Mucosa of descending colon (tissue), 3 donors: ENCODE measurements around the gene NHS. TPM values are rescaled to one million over a fixed set of nuclear protein-coding genes. Genes with fewer than 3 reads are reported as not detected.

Source experiments
- ATAC-seq: fragments of 200-7000 bp; cut with Tn5 transposase; one replicate; pipeline ENCODE4 v1.9.1; 2020; ENCODE audit warnings: mild to moderate bottlenecking, moderate library complexity
- DNase-seq, 3 donors: peaks; one replicate each; pipeline ENCODE4 v3.0.0-alpha.2; 2020
- H3K36me3 ChIP-seq: fragments of 200-600 bp; one replicate; pipeline ENCODE4 v1.8.0; 2021; ENCODE audit warnings: low read depth, mild to moderate bottlenecking
- H3K4me1 ChIP-seq: fragments of 200-600 bp; one replicate; pipeline ENCODE4 v1.8.0; 2021; ENCODE audit warnings: low read depth, mild to moderate bottlenecking
- H3K4me3 ChIP-seq: fragments of 200-600 bp; one replicate; pipeline ENCODE4 v1.8.0; 2021; ENCODE audit warnings: mild to moderate bottlenecking
- H3K9me3 ChIP-seq: fragments of 200-600 bp; one replicate; pipeline ENCODE4 v1.8.0; 2021; ENCODE audit warnings: mild to moderate bottlenecking
- intact Hi-C, 2 donors: fragments of 100-400 bp; cut with DNase I in 1 of 2; cut with micrococcal nuclease in 1 of 2; formaldehyde crosslinking; loops; one replicate each; pipeline versions ENCODE4 v1.11.0 to v1.11.1; 2022; cut with DNase I, micrococcal nuclease
- total RNA-seq, 3 donors: library from RNA; stranded (reverse); fragmentation: NEBNext Ultra II Directional in 2 of 3; extraction: Animal tissue kit (Norgen Biotek cat#: 25700) in 2 of 3; gene quantifications; one replicate each; pipeline versions ENCODE4 v1.2.1 to v1.2.4, GENCODE V29; 2021 to 2023
- TF ChIP-seq, protein P1 (sequence below): fragments of 200-600 bp; IDR thresholded peaks from one replicate; pipeline ENCODE4 v1.8.0; 2022; ENCODE audit warnings: antibody characterized with exemption, mild to moderate bottlenecking
- donor health status: DM: no; HTN: no; CAD: no; lungs with moderate emphysema.
- donor health status: DM: no; HTN: no; CAD: no.
- donor health status: DM: no; HTN: yes; CAD: no.

The NHS gene
- total RNA-seq, 3 donors from 2014 or later = 1.8 to 11.7 (median 2.1) TPM

GRCh38 chrX:17580539-17581152 is 205.6 kb downstream of the NHS start:
- ATAC-seq (no peak), DNase-seq (no peak)
- no peaks in the 10 kb centered on the region for H3K9me3 ChIP-seq
- intact Hi-C loops = no loop called here
- no peak overlapping the region for H3K4me3 ChIP-seq
- no peaks in the 10 kb centered on the region for H3K36me3 ChIP-seq
- TF ChIP-seq, protein P1, sequence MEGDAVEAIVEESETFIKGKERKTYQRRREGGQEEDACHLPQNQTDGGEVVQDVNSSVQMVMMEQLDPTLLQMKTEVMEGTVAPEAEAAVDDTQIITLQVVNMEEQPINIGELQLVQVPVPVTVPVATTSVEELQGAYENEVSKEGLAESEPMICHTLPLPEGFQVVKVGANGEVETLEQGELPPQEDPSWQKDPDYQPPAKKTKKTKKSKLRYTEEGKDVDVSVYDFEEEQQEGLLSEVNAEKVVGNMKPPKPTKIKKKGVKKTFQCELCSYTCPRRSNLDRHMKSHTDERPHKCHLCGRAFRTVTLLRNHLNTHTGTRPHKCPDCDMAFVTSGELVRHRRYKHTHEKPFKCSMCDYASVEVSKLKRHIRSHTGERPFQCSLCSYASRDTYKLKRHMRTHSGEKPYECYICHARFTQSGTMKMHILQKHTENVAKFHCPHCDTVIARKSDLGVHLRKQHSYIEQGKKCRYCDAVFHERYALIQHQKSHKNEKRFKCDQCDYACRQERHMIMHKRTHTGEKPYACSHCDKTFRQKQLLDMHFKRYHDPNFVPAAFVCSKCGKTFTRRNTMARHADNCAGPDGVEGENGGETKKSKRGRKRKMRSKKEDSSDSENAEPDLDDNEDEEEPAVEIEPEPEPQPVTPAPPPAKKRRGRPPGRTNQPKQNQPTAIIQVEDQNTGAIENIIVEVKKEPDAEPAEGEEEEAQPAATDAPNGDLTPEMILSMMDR = no peak
- no peaks in the 10 kb centered on the region for H3K4me1 ChIP-seq

GRCh38 chrX:17581641-17582040 is 206.6 kb downstream of the NHS start:
- Histone ChIP-seq H3K4me1 (no peaks in the 10 kb centered on the region), H3K9me3 (no peaks in the 10 kb centered on the region), H3K36me3 (no peaks in the 10 kb centered on the region), H3K4me3 (no peak overlapping the region)
- no peak for ATAC-seq
- intact Hi-C loops = no loop called here
- TF ChIP-seq, protein P1 = no peak
- no peak for DNase-seq

GRCh38 chrX:17584248-17584681 is 209.3 kb downstream of the NHS start:
- Histone ChIP-seq H3K9me3 (no peaks in the 10 kb centered on the region), H3K36me3 (no peaks in the 10 kb centered on the region), H3K4me3 (no peak overlapping the region), H3K4me1 (no peaks in the 10 kb centered on the region)
- no peak for DNase-seq
- TF ChIP-seq, protein P1 = no peak
- ATAC-seq = no peak
- intact Hi-C loops = no loop called here

GRCh38 chrX:17585006-17585405 is 210.0 kb downstream of the NHS start:
- ATAC-seq (no peak), DNase-seq (no peak)
- Histone ChIP-seq H3K36me3 (no peaks in the 10 kb centered on the region), H3K9me3 (no peaks in the 10 kb centered on the region), H3K4me3 (no peak overlapping the region), H3K4me1 (no peaks in the 10 kb centered on the region)
- TF ChIP-seq, protein P1 = no peak
- intact Hi-C loops = no loop called here

- no peak overlapping the region for H3K4me3 ChIP-seq
- H3K9me3 ChIP-seq = no peaks in the 10 kb centered on the region
- no peaks in the 10 kb centered on the region for H3K4me1 ChIP-seq
- DNase-seq = no peak
- intact Hi-C loops = no loop called here
- H3K36me3 ChIP-seq = no peaks in the 10 kb centered on the region
- no peak for ATAC-seq
- TF ChIP-seq, protein P1 = no peak
Measured at GRCh38 chrX:17587366-17587765, 212.4 kb downstream of the NHS start.

DNA sequence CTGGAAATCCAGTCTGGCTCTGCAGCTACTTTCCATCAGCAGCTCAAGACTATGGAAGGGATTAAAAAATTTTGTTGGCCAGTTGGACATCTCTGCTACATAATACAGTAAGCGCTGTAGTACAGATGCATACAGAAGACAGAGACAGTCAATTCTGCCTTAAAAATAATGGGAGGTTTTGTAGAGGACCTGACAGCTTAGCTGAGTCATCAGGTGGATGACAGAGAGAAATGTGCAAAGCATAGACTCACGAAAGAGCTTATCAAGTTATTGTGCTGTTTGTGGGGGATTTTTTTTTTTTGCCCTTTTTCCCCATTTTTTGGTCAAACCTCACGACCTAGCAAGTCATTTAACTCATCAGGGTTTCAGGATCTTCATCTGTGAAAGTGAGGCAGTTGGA is 213.3 kb downstream of the NHS start:
- no peaks in the 10 kb centered on the region for H3K4me1 ChIP-seq
- intact Hi-C loops = no loop called here

More for the DNA sequence above, 213.3 kb downstream of the NHS start:
- ATAC-seq (no peak), DNase-seq (no peak)
- H3K4me3 ChIP-seq = no peak overlapping the region
- no peaks in the 10 kb centered on the region for H3K36me3 ChIP-seq
- H3K9me3 ChIP-seq = no peaks in the 10 kb centered on the region
- TF ChIP-seq, protein P1 = no peak
